ENCODE measurements around the gene C2.
"Not testable (repeated sequence)": the region's sequence is repeated elsewhere in the genome, so short reads cannot be mapped to it uniquely, and the experiment has no call there.

C2 gene

DNA sequence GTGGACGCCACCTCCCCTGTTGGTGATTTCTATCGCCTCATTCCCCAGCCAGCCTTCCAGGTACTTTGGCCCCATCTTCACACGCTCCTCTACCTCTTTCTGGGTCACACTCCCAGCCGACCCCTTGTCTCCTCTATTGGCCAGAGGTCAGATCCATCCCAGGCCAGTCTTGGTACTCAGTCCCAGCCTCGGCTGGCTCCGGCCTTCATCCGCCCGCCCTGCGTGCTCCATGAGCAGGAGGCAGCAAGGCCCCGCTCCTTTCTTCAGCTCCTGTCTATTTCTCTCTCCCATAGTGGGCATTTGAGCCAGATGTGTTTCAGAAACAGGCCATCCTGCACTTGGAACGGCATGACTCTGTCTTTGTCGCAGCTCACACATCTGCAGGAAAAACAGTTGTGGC, 34.1 kb downstream of the C2 start:
- DNase-seq = no peak

DNA sequence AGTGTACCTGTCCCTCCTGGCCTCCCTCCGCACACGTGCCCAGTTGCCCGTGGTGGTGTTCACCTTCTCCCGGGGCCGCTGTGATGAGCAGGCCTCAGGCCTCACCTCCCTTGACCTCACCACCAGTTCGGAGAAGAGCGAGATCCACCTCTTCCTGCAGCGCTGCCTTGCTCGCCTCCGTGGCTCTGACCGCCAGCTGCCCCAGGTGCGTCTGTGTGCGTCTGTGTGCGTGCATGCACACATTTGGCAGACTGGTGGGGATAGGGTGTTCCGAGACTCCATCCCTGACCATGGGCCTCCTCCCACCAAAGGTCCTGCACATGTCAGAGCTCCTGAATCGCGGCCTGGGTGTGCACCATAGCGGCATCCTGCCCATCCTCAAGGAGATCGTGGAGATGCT, 36.4 kb downstream of the C2 start:
- DNase-seq = no peak

GRCh38 chr6:31965700-31966099, 38.2 kb downstream of the C2 start:
- no peak for DNase-seq

GRCh38 chr6:31966506-31966905, 39.0 kb downstream of the C2 start:
- no peak for DNase-seq

DNA sequence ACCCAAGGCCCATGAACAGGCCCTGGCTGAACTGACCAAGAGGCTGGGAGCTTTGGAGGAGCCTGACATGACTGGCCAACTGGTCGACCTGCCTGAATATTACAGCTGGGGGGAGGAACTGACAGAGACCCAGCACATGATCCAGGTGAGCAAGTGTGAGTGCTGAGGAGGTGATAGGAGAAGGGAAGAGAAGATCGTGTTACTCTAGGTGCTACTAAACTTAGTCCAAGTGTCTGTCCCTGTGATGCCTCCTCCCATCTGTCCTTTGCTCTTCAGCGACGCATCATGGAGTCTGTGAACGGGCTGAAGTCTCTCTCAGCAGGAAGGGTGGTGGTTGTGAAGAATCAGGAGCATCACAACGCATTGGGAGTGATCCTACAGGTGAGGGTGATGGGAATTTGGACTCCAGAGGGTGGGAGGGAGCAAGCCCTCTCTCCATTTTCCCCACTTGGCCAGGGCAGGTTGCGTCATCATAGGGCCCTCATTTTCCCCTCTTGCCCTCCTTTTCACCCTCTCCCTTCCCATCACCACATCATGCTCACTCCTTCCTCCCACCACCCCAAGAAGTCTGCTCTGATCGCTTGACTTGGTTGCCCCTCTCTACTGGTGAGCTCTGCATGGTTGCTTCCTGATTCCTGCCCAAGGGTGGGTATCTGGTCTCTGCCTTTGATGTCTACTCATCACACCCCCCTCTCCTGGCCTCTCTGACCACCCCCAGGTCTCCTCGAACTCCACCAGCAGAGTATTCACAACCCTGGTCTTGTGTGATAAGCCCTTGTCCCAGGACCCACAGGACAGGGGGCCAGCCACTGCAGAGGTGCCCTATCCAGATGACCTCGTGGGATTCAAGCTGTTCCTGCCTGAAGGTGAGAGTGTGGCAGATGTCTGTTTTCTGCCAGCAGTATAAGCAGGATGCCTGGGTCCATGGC, 39.7 kb downstream of the C2 start:
- no peak for DNase-seq

DNA sequence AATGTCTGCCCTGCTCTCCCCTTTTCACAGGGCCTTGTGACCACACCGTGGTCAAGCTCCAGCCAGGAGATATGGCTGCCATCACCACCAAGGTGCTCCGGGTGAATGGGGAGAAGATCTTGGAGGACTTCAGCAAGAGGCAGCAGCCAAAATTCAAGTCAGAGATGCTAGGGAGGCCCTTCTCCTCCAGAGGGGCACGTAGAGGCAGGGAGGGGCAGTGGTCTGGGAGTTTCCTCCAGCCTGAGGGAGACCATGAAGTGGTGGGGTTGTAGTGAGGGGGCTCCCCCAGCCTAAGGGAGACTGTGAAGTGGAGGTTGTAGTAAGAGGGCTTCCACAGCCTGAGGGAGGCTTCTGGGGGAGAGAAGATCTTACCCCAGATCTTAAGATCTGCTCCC, 40.4 kb downstream of the C2 start:
- no peak for DNase-seq

GRCh38 chr6:31968326-31968725, 40.8 kb downstream of the C2 start:
- no peak for DNase-seq

DNA sequence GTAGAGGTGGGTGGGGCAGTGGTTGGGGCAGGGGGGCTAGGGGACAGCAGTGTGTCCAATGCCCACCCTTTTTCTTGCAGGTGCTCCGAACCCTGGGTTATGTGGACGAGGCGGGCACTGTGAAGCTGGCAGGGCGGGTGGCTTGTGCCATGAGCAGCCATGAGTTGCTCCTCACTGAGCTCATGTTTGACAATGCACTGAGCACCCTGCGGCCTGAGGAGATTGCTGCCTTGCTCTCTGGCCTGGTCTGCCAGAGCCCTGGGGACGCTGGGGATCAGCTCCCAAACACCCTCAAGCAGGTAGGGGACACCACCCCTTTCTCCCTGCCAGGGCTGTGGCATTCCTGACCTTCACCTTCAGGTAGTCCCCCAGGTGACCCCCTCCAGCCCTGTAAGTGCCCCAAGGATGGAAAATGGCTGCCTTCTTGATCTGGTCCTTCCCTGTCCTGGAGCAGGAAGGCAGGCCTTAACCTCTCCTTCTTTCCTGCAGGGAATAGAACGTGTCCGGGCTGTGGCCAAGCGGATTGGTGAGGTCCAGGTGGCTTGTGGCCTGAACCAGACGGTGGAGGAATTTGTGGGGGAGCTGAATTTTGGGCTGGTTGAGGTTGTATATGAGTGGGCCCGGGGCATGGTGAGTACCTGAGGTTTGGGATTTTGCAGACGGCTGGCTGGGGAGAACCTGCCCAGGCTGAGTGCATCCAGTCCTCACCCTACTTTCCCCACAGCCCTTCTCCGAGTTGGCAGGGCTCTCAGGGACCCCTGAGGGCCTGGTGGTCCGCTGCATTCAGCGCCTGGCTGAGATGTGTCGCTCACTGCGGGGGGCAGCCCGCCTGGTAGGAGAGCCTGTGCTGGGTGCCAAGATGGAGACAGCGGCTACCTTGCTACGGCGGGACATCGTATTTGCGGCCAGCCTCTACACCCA, 41.5 kb downstream of the C2 start:
- DNase-seq = no peak

DNA sequence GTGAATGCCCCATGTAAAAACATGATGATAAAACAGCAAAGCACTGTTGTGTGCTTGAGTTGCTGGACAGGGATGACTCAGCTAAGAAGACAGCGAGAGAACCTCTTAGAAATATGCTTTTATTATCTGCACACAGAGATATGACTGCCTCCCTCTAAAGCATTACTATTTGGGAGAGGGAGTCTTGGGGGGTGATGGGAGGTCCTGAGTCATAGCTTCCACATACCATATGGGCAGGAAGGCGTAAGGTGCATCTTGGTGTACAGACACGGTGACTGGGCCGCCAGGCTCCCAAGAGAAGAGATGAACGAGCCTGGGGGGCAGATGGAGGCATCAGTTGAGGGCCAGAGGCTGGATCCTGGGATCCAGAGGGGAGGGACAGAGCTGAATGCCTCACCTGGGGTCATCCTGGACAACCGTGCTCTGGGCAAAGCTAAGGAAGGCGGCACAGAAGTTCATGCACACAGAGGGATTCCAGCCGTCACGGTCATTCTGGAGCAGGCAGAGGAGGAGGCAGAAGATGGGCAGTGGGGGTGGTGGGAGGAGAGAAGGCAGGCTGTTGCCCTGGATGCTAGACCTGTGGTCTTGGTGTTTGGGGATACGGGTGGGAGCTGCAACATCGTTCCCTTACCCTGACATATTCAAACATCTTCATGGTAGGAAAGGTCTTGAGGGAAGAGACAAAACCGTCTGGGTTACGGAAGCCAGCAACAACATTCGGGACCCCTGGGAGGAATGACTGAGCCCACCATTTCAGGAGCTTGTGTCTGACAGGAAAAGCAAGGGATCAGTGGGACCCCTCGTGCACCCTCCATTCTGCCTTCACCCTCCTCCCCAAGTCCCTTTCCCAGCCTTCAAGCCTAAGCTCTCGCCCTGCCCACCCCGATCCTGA, 42.4 kb downstream of the C2 start:
- no peak for DNase-seq

- DNase-seq = no peak
Observed at GRCh38 chr6:31970604-31971271, 43.2 kb downstream of the C2 start.

DNA sequence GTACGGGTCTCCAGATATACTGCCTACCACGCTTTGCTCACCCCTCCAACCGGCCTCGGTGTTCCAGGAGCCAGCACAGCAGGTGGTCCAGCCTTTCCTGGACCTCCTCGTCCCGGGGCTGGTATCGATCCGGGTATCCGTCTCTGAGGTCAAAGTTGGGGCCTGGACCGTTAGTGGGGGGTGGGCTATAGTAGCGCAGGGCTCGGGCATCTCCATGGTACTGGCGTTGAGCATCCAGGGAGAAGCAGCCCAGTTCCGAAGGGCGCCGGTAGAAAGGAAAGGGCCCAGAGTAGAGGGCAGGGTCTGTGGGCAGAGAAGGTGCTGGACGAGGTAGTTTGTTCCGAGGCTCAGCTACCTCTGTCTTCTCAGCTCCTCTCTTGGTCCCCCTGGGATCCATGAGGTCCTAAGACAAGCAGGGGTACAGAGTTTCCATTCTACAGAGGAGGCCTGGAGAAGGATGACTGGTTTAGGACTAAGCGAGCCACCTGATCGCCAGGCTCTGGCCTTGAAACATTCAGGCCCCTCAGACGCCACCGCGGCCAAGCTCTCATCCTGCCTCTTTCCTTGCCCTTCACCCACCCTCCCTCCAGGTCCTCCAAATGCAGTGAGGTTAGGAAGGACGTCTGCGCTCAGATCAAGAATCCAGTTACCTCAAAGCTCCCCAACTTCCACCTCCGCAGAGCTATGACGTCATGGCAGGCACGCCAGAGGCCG, 43.9 kb downstream of the C2 start:
- DNase-seq = no peak

DNA sequence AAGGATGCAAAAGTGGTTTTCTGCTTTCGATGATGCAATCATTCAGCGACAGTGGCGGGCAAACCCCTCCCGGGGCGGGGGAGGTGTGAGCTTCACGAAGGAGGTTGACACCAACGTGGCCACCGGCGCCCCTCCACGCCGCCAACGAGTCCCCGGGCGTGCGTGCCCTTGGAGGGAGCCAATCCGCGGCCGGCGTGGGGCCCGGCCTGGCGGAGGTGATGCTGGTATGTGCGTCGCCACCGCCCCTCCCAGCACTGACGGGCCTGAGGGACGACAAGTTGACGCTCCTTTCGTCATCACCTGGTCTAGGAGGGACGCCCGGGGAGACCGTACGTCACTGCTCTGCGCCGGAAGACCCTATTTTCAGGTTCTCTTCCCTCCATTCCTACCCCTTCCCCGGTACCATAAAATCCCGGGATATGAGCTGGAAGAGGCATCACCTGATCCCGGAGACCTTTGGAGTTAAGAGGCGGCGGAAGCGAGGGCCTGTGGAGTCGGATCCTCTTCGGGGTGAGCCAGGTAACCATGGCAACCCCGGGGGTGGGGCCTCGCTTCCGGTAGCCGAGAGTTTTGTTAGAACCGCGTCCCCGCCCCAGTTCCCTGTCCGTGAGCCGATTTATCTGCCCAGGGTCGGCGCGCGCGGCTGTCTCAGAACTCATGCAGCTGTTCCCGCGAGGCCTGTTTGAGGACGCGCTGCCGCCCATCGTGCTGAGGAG, 44.6 kb downstream of the C2 start, which contains the start of gene DXO:
TSS of gene DXO (minus strand) at position 146 of the 716 bp plus-strand sequence. CDS start 463 bp downstream, outside the sequence.
- DNase-seq = peak; percentile 99

DNA sequence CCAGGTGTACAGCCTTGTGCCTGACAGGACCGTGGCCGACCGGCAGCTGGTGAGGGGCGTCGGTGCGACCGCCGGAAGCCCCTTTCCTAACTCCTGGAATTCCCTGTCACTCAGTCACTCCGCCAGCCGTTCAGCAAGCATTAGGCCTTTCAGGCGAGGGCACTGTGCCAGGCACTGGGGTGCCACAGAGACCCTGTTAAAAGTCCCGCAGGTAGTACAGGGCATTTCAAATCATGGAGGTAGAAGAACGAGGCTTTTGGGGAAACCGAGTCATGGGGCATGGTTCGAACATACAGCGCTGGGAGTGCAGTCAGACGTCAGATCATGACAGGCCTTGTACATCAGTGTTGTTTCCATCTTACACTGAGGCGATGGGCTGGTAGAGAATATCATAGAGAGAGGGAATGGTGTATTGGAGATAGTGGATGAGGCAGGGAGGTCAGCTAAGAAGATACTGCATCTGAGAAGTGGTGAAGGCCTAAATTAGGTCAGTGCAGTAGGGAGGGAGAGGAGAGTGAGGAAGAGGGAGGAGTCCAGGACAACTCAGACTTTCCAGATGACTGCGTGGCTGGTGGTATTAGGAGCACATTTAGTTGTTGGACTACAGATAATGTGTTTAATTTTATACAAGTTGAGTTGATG, 45.3 kb downstream of the C2 start:
- peak; percentile 31 for DNase-seq

- not testable (repeated sequence) for DNase-seq
Observed at GRCh38 chr6:31976065-31976464, 48.5 kb downstream of the C2 start.

DNA sequence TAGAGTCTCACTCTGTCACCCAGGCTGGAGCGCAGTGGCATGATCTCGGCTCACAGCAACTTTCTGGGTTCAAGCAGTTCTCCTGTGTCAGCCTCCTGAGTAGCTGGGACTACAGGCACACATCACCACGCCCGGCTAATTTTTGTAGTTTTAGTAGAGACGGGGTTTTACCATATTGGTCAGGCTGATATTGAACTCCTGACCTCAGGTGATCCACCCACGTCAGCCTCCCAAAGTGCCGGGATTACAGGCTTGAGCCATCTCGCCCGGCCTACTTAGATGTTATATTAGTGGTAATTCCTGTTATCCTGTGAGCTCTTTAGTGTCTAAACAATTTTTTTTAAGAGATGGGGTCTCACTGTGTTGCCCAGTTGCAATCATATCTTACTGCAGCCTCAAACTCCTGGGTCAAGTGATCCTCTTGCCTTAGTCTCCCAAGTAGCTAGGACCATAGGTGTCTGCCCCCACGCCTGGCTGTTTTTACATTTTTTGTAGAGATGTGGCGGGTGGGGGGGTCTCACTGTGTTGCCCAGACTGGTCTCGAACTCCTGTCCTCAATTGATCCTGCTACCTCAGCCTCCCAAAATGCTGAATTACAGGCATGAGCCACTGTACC, 50.4 kb downstream of the C2 start:
- DNase-seq = no peak

DNA sequence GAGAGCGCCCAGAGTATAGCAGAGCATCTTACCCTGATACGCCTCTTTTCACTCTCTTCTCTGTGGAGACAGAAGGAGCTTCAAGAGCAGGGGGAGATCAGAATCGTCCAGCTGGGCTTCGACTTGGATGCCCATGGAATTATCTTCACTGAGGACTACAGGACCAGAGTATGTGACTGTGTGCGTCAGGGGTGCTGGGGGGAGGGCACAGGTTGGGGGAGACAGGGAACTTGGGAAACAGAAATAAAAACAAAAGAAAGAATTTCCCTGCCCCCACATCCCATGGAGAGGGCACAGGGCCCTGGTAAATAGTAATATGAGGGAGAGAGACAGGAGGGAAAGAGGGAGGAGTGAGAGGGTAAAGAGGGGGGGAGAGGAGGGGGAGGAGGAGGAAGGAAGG, 51.3 kb downstream of the C2 start:
- no peak for DNase-seq

DNA sequence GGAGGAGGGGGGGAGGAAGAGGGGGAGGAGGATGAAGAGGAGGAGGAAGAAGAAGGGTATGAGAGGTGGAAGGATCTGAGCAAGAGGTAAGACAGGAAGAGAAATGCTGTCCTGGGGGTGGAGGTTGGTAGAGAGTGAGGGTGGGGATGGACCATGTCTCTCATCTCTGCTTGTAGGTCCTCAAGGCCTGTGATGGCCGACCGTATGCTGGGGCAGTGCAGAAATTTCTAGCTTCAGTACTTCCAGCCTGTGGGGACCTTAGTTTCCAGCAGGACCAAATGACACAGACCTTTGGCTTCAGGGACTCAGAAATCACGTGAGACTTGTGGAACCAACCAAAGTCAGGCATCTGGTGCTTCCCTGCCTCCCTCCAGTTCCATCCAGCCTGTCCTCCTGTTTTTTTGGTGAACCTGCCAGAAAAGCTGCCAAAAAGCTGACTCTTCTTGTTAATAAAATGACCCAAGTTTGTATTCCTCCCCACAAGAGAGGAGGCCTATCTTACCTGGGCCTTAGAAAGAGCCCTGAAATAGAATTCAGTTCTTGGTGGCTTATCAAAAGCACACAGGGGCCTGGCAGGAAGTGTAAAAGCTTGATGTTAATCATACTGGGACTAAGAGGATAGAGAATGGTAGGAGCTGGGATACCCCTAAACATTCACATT, 51.9 kb downstream of the C2 start:
- no peak for DNase-seq

GRCh38 chr6:31980195-31980876, 52.8 kb downstream of the C2 start:
- not testable (repeated sequence) for DNase-seq
